ENCODE results near the gene CEP43. TPM values are rescaled to one million over a fixed set of nuclear protein-coding genes. Genes with fewer than 3 reads are reported as not detected.
A peak's percentile ranks its signal among the peaks of the same experiment; 100 is the strongest.

Gene CEP43
- total RNA-seq, 2 experiments from 2014 or later: 34.3 to 41.2 TPM

DNA sequence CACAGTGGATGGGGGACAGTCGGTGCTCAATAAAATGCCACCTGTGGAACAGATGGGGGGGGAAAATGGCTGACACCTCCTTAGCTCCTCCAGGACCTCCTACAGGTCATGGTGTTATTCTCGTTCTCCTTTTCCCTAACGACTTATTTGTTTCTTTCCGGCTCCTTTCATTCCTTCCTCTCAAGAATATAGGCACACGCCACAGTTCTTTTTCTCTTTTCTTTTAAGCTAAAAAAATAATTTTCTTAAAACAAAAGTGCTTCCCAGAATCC lies 41.5 kb upstream of the CEP43 start:
- CTCF ChIA-PET (ENCODE audit: unreplicated experiment): interaction anchor here (1.3 kb wide), 1 partner anchor 166 kb away, joined by 3 read pairs; the partner anchor contains the start of gene CCR6
- Histone ChIP-seq H3K9me3 (ENCODE audit: low read length) (no peaks in the 10 kb centered on the region), H3K79me2 (ENCODE audit: insufficient read depth, low read depth, low read length) (peaks cover 30% of the 10 kb centered on the region; the same call in 1 of the 2 replicates), H2AFZ (ENCODE audit: low read length) (peak overlapping the region; percentile 38; the same call in 1 of the 2 replicates), H3K4me3 (ENCODE audit: low read depth, low read length, poor library complexity, severe bottlenecking) (peak overlapping the region; percentile 79), H3K36me3 (ENCODE audit: insufficient read depth, low read length) (no peaks in the 10 kb centered on the region), H4K20me1 (ENCODE audit: insufficient read depth, low read length) (no peaks in the 10 kb centered on the region), H3K4me2 (ENCODE audit: low read length) (peak overlapping the region; percentile 96), H3K4me1 (ENCODE audit: insufficient read depth, low read length, poor library complexity, severe bottlenecking) (peaks cover 62% of the 10 kb centered on the region), H3K27ac (ENCODE audit: low read depth, low read length, poor library complexity, severe bottlenecking) (peak overlapping the region; percentile 85), H3K9me2 (ENCODE audit: insufficient read depth, low read length) (no peaks in the 10 kb centered on the region)
- POLR2A ChIA-PET: interaction anchor here (0.7 to 1.5 kb wide), 11 partner anchors 9 to 171 kb away, joined by 3 to 7 read pairs (median 4); no protein-coding TSS in a partner anchor
- TF ChIP-seq, protein P1, sequence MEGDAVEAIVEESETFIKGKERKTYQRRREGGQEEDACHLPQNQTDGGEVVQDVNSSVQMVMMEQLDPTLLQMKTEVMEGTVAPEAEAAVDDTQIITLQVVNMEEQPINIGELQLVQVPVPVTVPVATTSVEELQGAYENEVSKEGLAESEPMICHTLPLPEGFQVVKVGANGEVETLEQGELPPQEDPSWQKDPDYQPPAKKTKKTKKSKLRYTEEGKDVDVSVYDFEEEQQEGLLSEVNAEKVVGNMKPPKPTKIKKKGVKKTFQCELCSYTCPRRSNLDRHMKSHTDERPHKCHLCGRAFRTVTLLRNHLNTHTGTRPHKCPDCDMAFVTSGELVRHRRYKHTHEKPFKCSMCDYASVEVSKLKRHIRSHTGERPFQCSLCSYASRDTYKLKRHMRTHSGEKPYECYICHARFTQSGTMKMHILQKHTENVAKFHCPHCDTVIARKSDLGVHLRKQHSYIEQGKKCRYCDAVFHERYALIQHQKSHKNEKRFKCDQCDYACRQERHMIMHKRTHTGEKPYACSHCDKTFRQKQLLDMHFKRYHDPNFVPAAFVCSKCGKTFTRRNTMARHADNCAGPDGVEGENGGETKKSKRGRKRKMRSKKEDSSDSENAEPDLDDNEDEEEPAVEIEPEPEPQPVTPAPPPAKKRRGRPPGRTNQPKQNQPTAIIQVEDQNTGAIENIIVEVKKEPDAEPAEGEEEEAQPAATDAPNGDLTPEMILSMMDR (conservative IDR thresholded peaks at IDR 0.05; ENCODE audit: low read length): no peak
- TF ChIP-seq EZH2phosphoT487 (IDR thresholded peaks at IDR 0.05; ENCODE audit: borderline replicate concordance, low read depth, low read length): no peak
- intact Hi-C loops (cut with micrococcal nuclease; ENCODE audit: unreplicated experiment): loop anchor here (1.0 to 10.0 kb wide), 3 partner anchors 41 to 613 kb away; partner anchors contain the start of genes CEP43 and SFT2D1
- BruUV-seq (replicated peaks): no TSS peak
- DNase-seq (ENCODE audit: low spot score): peak; percentile 29

DNA sequence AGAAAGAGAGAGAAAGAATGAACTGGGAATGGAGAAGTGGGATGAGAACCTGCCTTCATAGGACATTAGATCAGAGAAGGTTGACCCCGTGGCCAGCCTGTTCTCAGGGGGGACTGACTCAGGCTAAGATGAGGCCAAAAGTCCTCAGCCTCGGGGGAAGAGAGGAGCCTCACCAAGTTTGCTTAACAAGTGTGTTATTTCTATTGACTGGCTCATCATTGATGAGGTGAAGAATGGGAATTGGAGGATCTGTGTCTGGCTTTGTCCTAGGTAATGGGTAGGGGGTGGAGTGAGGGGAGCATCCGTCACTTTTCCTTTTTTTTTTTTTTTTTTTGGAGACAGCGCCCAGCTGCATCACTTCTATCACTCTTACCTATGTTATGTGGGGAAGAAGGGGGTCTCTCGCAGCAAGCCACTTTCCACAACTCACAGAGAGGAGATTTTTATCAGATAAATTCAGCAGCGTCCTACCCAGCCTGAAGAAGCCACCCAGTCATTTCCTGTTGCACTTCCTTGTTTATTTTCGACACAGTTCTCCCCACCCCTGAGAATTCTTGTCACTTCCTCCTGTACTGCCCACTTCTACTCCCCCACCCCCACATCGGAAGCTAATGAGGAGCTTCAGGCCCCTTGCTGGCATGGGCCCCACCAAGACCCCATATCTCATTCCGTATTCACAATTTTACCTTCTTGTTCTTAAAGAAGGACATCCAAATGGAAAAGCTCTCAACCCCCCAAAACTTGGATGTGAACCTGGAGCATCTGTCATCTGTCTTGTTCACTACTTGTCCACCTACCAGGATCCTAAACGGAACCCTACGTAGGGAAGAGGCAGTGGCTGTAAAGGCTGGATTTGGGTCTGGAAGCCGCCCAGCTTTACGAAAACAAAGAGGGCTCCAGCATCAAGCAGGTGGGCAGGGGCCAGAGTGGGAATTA lies 40.0 kb upstream of the CEP43 start:
- ChIA-PET CTCF (ENCODE audit: unreplicated experiment) (interaction anchor here (0.7 kb wide), 1 partner anchor 154 kb away, joined by 6 read pairs; no protein-coding TSS in a partner anchor), POLR2A (interaction anchor here (0.6 to 2.4 kb wide), 16 partner anchors 9 to 342 kb away, joined by 3 to 7 read pairs (median 3); no protein-coding TSS in a partner anchor)
- peak overlapping the region; percentile 38; the same call in 1 of the 2 replicates for H2AFZ ChIP-seq (ENCODE audit: low read length)
- peak overlapping the region; percentile 85 for H3K27ac ChIP-seq (ENCODE audit: low read depth, low read length, poor library complexity, severe bottlenecking)
- peaks cover 47% of the 10 kb centered on the region for H3K4me1 ChIP-seq (ENCODE audit: insufficient read depth, low read length, poor library complexity, severe bottlenecking)
- DNase-seq (ENCODE audit: low spot score): peak; percentile 85
- H3K36me3 ChIP-seq (ENCODE audit: insufficient read depth, low read length): no peaks in the 10 kb centered on the region
- intact Hi-C loops (cut with micrococcal nuclease; ENCODE audit: unreplicated experiment): loop anchor here (10.0 kb wide), 1 partner anchor 614 kb away; the partner anchor contains the start of gene SFT2D1
- H3K9me3 ChIP-seq (ENCODE audit: low read length): no peaks in the 10 kb centered on the region
- H3K9me2 ChIP-seq (ENCODE audit: insufficient read depth, low read length): no peaks in the 10 kb centered on the region
- peaks cover 18% of the 10 kb centered on the region; the same call in 1 of the 2 replicates for H3K79me2 ChIP-seq (ENCODE audit: insufficient read depth, low read depth, low read length)
- peak overlapping the region; percentile 66 for H3K4me3 ChIP-seq (ENCODE audit: low read depth, low read length, poor library complexity, severe bottlenecking)
- H3K4me2 ChIP-seq (ENCODE audit: low read length): peak overlapping the region; percentile 96
- TF ChIP-seq, protein P1 (conservative IDR thresholded peaks at IDR 0.05; ENCODE audit: low read length): no peak
- no peak for TF ChIP-seq EZH2phosphoT487 (IDR thresholded peaks at IDR 0.05; ENCODE audit: borderline replicate concordance, low read depth, low read length)
- BruUV-seq (replicated peaks): TSS peak; percentile 92
- no peaks in the 10 kb centered on the region for H4K20me1 ChIP-seq (ENCODE audit: insufficient read depth, low read length)

All from OCI-LY7 (cell line).